ENCODE data around the gene LYZL4.

The LYZL4 gene

GRCh38 chr3:42425736-42426407 lies 15.5 kb upstream of the LYZL4 start:
- no peak for DNase-seq (ENCODE audit: low spot score)

DNA sequence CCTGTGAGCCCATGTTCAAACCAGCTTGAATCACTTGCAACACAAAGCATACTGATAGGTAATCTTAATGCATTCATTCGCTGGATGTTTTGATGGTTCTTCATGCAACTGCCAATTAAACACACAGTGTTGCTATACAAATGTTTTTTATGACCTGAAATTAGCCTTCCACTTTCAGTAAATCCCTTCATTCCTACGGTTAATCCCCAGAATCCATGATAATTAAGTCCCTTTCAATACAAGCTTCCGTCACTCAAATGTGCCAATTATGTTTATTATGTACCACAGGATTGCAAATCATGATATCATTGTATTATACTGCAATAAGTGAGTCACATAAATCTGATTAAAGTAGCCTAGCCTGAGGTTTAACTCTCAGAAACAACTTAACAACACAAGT lies 14.5 kb upstream of the LYZL4 start:
- no peak for DNase-seq (ENCODE audit: low spot score)

- no peak for DNase-seq (ENCODE audit: low spot score)
Observed at GRCh38 chr3:42421818-42422796, 11.7 kb upstream of the LYZL4 start.

DNA sequence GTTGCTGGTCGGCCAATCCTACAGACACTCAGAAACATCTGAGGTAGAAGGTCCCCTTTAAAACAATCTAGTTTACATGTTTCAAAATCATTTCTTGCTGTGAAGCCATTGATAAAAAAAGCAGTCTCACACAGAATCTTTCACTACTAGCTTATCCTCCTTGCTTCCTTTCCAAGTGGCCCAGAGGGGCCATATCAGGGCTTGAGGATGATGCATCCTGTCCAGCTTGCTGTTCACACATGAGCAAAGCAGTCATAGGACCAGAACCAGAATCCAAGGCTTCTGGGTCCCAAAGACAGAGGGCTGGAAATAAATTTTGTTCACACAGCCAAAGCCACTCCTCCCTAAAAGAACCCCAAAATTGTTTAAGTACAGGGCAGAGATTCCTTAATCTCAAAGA lies 9.2 kb upstream of the LYZL4 start:
- no peak for DNase-seq (ENCODE audit: low spot score)

- DNase-seq (ENCODE audit: low spot score), result no peak
Observed at GRCh38 chr3:42412526-42413155, 2.2 kb upstream of the LYZL4 start.

- DNase-seq (ENCODE audit: low spot score), result no peak
Observed at GRCh38 chr3:42411429-42411828, 1.0 kb upstream of the LYZL4 start.

DNA sequence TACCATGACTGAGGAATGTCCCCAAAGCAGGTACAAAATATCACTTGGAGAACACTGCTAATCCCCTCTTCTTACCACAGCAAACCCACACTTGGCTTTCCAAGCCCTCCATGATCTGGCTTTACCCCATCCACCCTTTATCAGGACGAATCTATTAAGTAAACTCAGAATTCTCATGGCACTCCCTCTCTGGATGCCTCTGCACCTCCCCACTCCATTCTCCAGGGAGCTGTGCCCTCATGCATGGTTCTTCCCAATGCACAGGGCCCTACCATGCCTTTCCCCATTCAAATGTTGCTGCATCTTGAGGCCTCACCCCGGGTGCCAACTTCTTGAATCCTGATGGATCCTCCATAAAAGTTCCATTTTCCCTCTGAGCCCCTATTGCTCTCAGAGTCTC lies 2.3 kb downstream of the LYZL4 start:
- no peak for DNase-seq (ENCODE audit: low spot score)

DNA sequence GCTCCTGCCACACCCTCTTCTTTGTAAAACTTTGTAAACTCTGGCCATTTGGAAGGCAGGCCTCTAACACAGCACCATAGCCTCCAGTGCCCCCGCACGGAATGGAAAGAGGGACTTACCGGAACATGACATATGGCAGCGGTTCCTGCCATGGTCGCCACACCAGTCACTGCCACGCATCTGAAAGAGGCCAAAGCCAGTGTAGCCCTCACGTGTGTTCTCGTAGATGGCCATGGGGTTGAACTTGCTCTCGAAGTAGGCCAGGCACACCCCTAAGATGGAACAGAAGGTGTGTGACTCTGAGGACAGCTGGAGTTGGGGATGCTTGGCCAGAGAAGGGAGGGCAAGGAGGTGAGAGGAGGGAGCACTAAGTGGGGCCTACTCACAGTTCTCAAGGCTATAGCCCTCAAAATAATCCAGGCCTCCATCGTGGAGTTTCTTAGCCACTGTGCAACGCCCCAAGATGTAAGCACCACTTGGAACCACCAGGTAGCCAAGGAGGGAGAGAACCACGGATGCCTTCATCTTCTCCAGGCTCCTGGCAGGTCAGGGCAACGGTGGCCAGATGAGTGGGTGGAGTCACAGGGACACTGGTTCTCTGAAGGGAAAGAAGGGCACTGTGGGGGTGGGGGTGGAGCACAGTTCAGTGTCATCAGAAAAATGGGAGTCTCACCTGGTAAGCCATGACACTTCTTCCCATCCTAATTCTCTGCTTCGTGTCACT lies 3.5 kb downstream of the LYZL4 start:
- DNase-seq (ENCODE audit: low spot score), result no peak

- DNase-seq (ENCODE audit: low spot score), result no peak
Observed at GRCh38 chr3:42405857-42406256, 4.6 kb downstream of the LYZL4 start.

DNA sequence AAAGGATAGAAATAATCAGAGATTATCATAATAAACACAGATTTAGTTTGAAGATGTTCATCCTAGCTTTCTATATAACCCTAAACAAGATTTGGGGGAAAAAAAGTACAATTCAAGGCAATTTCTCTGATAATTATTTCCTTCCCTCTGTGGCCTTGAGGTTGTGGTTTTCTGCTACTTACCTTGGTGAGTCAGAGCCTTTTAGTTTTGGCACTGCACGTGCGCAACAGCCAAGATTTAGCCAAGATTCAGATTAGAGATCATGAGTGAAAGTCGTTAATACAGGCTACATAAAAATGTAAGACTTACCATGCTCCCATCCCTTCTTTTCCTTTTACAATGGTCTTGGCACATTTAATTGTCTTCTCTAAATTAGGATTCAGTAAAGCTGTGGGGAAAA lies 6.7 kb downstream of the LYZL4 start:
- no peak for DNase-seq (ENCODE audit: low spot score)

GRCh38 chr3:42402394-42403096 lies 7.9 kb downstream of the LYZL4 start:
- no peak for DNase-seq (ENCODE audit: low spot score)

GRCh38 chr3:42398080-42398479 lies 12.3 kb downstream of the LYZL4 start:
- no peak for DNase-seq (ENCODE audit: low spot score)

DNA sequence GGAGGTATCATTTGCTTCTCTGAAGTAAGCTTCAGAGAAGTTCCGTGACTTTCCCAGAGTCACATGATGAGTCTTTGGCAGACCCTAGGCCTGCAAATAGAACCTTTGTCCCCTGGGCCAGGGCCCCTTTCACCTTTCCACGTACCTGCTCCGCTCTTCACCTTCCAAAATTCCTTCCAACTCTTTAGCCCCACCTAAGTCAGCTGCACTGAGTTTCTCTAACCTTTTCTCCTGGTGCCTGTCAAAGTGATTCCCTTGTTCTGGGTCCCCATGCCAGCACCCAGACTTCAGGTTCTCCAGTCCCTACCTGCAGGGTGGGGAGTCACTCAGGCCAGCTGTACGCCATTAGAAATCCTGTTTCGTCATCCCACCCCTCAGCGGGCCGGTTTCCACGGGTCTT lies 12.8 kb downstream of the LYZL4 start:
- DNase-seq (ENCODE audit: low spot score), result no peak

- DNase-seq (ENCODE audit: low spot score), result no peak
Observed at GRCh38 chr3:42394579-42395288, 15.7 kb downstream of the LYZL4 start.

DNA sequence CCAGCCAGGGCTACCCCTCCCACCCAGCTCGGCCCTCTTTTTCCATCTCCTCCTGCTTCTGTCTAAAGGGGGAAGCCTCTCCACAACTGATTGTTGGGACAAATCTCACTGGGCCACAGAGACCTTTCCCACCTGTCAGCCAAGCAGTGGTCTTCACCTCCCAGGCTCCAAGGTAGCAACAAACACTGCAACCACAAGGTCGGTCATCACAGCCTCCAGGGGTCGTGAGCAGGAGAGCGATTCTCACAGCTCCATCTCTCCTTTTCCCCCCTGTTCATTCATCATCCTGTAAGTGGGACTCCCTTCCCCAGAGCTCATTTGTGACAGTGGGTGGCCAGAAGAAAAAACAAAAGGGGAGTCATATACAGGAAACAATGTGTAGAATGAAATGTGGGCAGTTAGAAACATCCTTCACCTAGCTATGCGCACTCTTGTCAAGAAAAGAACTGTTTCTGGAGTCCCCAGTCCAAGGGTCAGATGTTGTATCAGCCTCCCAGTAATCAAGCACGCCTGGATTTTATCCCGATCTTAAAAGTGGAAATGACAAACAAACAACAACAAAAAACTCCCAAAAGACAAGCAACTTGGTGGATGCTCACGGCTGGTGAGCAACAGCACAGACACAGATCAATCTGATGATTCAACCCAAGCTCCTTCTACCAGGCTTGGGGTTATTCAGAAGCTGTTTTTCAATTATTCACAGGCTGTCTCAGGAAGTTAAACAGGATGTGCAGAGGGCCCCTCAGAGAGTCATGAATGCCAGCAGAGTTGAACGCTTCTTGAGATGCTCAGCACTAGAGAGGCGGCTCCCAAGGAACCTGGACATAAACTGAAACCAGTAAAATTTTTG lies 22.4 kb downstream of the LYZL4 start:
- no peak for DNase-seq (ENCODE audit: low spot score)

DNA sequence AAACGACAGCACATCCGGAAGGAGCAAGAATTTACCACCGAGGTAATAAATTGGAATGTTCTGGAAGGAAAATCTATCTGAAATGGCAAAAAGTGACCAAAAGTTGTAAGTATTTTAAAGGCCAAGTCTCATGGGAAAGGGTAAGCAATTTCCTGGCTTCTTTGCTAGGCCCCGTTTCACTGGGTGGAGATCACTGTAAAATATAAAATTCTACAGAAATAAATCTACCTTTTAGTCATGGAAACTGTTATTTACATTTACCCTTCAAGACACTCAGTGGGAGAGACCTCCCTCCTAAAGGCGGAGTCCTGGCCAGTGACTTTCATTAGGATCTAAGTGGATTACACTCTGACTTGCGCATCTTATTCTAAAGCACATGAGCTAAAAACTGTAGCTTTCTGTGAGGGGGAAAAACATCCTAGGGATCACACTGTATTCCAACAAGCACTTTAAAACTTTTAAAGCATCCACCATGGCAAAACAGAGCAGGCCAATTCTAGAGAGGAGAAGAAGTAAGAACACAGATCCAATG lies 28.8 kb downstream of the LYZL4 start:
- DNase-seq (ENCODE audit: low spot score), result no peak

DNA sequence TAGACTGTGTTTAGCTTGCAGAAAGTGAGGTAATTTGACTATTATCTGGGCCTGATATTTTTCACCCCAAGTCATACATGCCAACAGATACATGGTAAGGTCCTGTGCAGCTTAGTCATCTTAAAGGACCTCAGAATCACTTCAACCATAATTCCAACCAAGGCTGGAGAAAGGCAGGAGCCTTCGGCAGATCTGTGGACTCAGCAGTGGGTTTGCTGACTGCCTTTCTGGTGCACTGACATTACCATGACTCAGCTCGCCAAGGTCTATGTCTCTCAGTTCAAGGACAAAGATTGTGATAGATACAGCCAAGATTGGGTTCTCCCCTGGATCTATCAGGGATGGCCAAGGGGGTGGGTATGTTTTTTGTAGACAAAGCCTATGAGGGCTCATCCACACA lies 32.7 kb downstream of the LYZL4 start:
- DNase-seq (ENCODE audit: low spot score), result no peak

DNA sequence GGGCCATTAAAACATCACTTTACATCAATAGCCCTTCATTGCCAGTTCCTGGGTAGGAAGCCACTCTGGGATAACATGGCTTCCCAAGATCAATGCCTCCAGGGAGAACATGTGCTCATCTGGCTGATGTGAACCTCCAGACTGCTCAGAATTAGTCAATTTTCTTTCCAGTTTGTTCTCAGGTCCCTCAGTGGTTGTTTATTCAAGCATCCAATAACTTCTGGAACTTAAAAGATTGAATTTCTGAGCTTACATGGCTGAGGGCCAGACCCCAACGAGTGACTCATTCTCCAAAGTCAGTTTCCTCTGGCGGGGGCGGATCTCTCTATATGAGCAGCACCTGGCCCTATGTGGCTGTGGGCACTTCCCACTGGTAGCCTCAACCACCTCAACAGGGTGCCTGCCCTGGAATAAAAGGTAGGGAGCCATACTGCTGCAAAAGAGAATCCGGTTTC lies 34.0 kb downstream of the LYZL4 start:
- DNase-seq (ENCODE audit: low spot score), result no peak

DNA sequence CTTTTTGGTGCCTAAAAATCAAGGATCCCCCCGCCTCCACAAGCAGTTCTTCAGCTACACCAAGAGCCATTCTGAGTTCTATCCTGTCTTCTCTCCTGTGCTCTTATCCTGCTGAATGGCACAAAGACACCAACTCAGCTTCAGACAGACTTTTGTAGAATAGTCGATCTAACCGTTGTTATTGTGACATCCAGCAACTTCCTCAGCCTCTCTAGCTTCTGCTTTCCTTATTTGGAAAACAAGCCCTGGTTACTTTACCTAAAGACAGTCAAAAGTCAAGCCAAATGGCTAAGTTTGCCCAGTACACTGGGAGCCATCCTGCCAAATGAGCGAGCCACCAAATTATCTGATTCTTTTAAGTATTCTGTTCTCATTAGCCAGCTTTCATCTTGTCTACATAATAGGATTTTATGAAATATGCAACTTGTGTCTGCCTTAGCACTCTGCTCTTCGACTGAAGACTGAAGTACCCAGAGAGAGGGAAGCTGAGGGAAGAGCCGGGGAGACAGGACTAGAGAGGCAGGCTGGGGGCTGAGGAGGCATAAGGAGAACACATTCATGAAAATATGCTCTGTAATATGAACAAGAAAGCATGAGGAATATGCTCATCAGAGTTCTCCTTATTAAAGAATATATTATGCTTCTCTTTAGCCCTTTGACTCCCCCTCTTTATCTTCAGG lies 35.1 kb downstream of the LYZL4 start:
- no peak for DNase-seq (ENCODE audit: low spot score)

All from putamen (tissue), 1 donor.